Measurements from ENCODE around the gene KCNT2. TPM values are rescaled to one million over a fixed set of nuclear protein-coding genes. Genes with fewer than 3 reads are reported as not detected.

KCNT2 gene
- polyA plus RNA-seq, 2 of the 4 experiments (the other 2 are of a cell fraction) = 0.14 to 1.7 TPM

DNA sequence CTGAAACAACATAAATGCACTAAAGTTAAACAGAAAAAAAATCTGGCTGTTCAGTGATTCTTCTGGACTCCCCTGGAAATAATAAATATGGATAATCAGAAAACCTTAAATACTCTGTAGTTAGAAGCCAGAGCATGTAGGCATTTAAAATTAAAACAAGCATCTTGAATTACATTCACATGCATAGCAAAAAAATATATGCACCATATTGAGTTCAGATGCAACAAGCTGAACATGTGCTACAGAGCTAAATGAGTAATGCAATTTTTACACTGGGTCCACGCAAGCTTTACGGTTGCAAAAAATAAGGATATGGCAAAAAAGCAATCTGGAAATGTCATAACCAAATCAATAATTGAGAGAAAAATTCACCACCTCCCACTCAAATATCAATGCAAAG lies 11.5 kb upstream of the KCNT2 start:
- Histone ChIP-seq H3K4me3 (no peak overlapping the region), H3K4me2 (no peak overlapping the region), H3K4me1 (no peaks in the 10 kb centered on the region), H3K9me3 (no peaks in the 10 kb centered on the region), H3K27ac (no peak overlapping the region)
- TF ChIP-seq NPAS2 (CRISPR knock-in tag; IDR thresholded peaks at IDR 0.05; ENCODE audit: borderline replicate concordance) = no peak
- TF ChIP-seq POLR2AphosphoS2 (conservative IDR thresholded peaks at IDR 0.05; ENCODE audit: low read length) = no peak
- TF ChIP-seq NFE2L2 (conservative IDR thresholded peaks at IDR 0.05; ENCODE audit: low read length) = no peak
- TF ChIP-seq JUN (IDR thresholded peaks at IDR 0.05) = no peak
- no peak for TF ChIP-seq RNF2 (IDR thresholded peaks at IDR 0.05; ENCODE audit: borderline replicate concordance, low read depth)
- TF ChIP-seq HOXA7 (CRISPR knock-in tag; IDR thresholded peaks at IDR 0.05) = no peak
- no peak for TF ChIP-seq HOXB13 (CRISPR knock-in tag; IDR thresholded peaks at IDR 0.05; ENCODE audit: low read depth)
- TF ChIP-seq, protein P1, sequence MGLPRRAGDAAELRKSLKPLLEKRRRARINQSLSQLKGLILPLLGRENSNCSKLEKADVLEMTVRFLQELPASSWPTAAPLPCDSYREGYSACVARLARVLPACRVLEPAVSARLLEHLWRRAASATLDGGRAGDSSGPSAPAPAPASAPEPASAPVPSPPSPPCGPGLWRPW (IDR thresholded peaks at IDR 0.05) = no peak
- no peak for TF ChIP-seq SREBF2 (IDR thresholded peaks at IDR 0.05)
- TF ChIP-seq EHMT2 (IDR thresholded peaks at IDR 0.05; ENCODE audit: low read depth) = no peak
- no peak for TF ChIP-seq NR3C1 (IDR thresholded peaks at IDR 0.05)
- TF ChIP-seq KDM1A (IDR thresholded peaks at IDR 0.05; ENCODE audit: low read depth) = no peak
- TF ChIP-seq, protein P2, sequence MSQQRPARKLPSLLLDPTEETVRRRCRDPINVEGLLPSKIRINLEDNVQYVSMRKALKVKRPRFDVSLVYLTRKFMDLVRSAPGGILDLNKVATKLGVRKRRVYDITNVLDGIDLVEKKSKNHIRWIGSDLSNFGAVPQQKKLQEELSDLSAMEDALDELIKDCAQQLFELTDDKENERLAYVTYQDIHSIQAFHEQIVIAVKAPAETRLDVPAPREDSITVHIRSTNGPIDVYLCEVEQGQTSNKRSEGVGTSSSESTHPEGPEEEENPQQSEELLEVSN (IDR thresholded peaks at IDR 0.05; ENCODE audit: borderline replicate concordance, low read depth) = no peak
- ATAC-seq (no peak), FAIRE-seq (no peak), DNase-seq (ENCODE audit: low read depth in 1 of 2, low spot score in 1 of 2) (no peak)
- WGBS (ENCODE audit: missing lambda C conversion rate) = 96% methylated on average over 2 of the region's 2 CpGs
- ChIA-PET CTCF (no interaction called here), POLR2A (no interaction called here)

DNA sequence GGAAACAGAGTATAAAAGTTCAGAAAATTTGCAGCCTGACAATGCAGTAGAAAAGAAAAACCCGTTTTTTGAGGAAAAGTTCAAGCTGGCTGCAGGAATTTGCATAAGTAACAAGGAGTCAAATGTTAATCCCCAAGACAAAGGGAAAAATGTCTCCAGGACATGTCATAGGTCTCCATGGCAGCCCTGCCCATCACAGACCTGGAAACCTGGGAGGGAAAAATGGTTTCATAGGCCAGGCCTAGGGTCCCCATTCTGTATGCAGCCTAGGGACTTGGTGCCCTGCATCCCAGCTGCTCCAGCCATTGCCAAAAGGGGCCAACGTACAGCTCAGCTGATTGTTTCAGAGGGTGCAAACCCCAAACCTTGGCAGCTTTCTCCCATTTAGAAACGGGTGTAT lies 3.6 kb upstream of the KCNT2 start:
- 70% methylated on average over 3 of the region's 3 CpGs for WGBS (ENCODE audit: missing lambda C conversion rate)
- Histone ChIP-seq H3K27ac (no peak overlapping the region), H3K9me3 (no peaks in the 10 kb centered on the region), H3K4me2 (no peak overlapping the region), H3K4me3 (no peak overlapping the region), H3K4me1 (0 out of 3 replicates have a peak, but pooled peaks cover 3% of the 10 kb centered on the region)
- no peak for ATAC-seq
- ChIA-PET CTCF (no interaction called here), POLR2A (no interaction called here)
- DNase-seq (ENCODE audit: low read depth in 1 of 2, low spot score in 1 of 2) = no peak
- FAIRE-seq = no peak
- TF ChIP-seq, protein P3, sequence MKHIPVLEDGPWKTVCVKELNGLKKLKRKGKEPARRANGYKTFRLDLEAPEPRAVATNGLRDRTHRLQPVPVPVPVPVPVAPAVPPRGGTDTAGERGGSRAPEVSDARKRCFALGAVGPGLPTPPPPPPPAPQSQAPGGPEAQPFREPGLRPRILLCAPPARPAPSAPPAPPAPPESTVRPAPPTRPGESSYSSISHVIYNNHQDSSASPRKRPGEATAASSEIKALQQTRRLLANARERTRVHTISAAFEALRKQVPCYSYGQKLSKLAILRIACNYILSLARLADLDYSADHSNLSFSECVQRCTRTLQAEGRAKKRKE (CRISPR knock-in tag; IDR thresholded peaks at IDR 0.05; ENCODE audit: low read depth) = no peak
- TF ChIP-seq, protein P4, sequence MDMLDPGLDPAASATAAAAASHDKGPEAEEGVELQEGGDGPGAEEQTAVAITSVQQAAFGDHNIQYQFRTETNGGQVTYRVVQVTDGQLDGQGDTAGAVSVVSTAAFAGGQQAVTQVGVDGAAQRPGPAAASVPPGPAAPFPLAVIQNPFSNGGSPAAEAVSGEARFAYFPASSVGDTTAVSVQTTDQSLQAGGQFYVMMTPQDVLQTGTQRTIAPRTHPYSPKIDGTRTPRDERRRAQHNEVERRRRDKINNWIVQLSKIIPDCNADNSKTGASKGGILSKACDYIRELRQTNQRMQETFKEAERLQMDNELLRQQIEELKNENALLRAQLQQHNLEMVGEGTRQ (IDR thresholded peaks at IDR 0.05) = no peak
- TF ChIP-seq POLR2A (IDR thresholded peaks at IDR 0.05; ENCODE audit: low read length) = no peak
- TF ChIP-seq CBX8 (IDR thresholded peaks at IDR 0.05) = no peak
- no peak for TF ChIP-seq RFX5 (IDR thresholded peaks at IDR 0.05)
- TF ChIP-seq, protein P5, sequence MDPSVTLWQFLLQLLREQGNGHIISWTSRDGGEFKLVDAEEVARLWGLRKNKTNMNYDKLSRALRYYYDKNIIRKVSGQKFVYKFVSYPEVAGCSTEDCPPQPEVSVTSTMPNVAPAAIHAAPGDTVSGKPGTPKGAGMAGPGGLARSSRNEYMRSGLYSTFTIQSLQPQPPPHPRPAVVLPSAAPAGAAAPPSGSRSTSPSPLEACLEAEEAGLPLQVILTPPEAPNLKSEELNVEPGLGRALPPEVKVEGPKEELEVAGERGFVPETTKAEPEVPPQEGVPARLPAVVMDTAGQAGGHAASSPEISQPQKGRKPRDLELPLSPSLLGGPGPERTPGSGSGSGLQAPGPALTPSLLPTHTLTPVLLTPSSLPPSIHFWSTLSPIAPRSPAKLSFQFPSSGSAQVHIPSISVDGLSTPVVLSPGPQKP (IDR thresholded peaks at IDR 0.05; ENCODE audit: low read depth, low read length) = no peak
- no peak for TF ChIP-seq CBX2 (IDR thresholded peaks at IDR 0.05; ENCODE audit: borderline replicate concordance, low read depth)
- TF ChIP-seq, protein P6, sequence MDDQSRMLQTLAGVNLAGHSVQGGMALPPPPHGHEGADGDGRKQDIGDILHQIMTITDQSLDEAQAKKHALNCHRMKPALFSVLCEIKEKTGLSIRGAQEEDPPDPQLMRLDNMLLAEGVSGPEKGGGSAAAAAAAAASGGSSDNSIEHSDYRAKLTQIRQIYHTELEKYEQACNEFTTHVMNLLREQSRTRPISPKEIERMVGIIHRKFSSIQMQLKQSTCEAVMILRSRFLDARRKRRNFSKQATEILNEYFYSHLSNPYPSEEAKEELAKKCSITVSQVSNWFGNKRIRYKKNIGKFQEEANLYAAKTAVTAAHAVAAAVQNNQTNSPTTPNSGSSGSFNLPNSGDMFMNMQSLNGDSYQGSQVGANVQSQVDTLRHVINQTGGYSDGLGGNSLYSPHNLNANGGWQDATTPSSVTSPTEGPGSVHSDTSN (IDR thresholded peaks at IDR 0.05) = no peak
- no peak for TF ChIP-seq GATA3 (IDR thresholded peaks at IDR 0.05; ENCODE audit: borderline replicate concordance)
- no peak for TF ChIP-seq CEBPB (IDR thresholded peaks at IDR 0.05)
- TF ChIP-seq RAD21 (conservative IDR thresholded peaks at IDR 0.05 in 1 of 2, IDR thresholded peaks at IDR 0.05 in 1 of 2) = no peak
- TF ChIP-seq PHF8 (IDR thresholded peaks at IDR 0.05; ENCODE audit: borderline replicate concordance, low read depth) = no peak
- no peak for TF ChIP-seq SMC3 (IDR thresholded peaks at IDR 0.05)
- TF ChIP-seq FOXS1 (CRISPR knock-in tag; IDR thresholded peaks at IDR 0.05) = no peak
- TF ChIP-seq, protein P7, sequence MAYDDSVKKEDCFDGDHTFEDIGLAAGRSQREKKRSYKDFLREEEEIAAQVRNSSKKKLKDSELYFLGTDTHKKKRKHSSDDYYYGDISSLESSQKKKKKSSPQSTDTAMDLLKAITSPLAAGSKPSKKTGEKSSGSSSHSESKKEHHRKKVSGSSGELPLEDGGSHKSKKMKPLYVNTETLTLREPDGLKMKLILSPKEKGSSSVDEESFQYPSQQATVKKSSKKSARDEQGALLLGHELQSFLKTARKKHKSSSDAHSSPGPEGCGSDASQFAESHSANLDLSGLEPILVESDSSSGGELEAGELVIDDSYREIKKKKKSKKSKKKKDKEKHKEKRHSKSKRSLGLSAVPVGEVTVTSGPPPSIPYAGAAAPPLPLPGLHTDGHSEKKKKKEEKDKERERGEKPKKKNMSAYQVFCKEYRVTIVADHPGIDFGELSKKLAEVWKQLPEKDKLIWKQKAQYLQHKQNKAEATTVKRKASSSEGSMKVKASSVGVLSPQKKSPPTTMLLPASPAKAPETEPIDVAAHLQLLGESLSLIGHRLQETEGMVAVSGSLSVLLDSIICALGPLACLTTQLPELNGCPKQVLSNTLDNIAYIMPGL (CRISPR knock-in tag; IDR thresholded peaks at IDR 0.05; ENCODE audit: borderline replicate concordance) = no peak
- TF ChIP-seq ZNF302 (CRISPR knock-in tag; IDR thresholded peaks at IDR 0.05) = no peak

Measured in A549 (cell line).